ENCODE data around the gene OSTN.

DNA sequence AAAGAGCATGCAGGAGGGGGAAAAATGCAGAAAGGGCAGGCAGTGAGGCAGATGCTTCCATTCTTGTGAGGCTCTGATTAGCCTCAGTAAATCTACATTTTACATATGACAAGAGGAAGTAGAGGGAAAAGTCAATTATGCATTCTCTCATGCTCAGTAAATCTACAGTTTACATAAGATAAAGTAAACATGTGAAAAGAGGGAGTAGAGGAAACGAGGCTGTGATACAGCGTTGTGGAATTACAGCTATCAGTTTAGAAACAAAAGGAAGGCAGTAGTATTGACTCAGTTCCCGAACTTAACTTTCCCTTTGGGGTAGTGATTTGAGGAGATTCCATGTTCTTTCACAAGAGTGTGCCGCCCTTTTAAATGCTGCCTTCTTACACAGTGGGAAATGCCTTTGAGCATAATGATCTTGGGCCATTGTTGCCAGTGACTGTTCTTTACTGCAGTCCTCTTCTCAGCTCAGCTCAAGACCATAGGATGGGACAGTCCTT, 39.3 kb downstream of the OSTN start:
- TF ChIP-seq, protein P1, sequence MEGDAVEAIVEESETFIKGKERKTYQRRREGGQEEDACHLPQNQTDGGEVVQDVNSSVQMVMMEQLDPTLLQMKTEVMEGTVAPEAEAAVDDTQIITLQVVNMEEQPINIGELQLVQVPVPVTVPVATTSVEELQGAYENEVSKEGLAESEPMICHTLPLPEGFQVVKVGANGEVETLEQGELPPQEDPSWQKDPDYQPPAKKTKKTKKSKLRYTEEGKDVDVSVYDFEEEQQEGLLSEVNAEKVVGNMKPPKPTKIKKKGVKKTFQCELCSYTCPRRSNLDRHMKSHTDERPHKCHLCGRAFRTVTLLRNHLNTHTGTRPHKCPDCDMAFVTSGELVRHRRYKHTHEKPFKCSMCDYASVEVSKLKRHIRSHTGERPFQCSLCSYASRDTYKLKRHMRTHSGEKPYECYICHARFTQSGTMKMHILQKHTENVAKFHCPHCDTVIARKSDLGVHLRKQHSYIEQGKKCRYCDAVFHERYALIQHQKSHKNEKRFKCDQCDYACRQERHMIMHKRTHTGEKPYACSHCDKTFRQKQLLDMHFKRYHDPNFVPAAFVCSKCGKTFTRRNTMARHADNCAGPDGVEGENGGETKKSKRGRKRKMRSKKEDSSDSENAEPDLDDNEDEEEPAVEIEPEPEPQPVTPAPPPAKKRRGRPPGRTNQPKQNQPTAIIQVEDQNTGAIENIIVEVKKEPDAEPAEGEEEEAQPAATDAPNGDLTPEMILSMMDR (IDR thresholded peaks at IDR 0.05; ENCODE audit: borderline replicate concordance, extremely low read depth, low read length, poor library complexity, severe bottlenecking), result no peak
- no peak for TF ChIP-seq EZH2 (IDR thresholded peaks at IDR 0.05; ENCODE audit: borderline replicate concordance, low read depth, low read length, severe bottlenecking)
